Stimulated activated CD8-positive, alpha-beta memory T cell treated with anti-CD3 and anti-CD28 coated beads, Interleukin-15, amount 100 ng/mL, for 24 hours (primary cell): Measurements from ENCODE around the gene ZNF488.
"Not testable (repeated sequence)": the region's sequence is repeated elsewhere in the genome, so short reads cannot be mapped to it uniquely, and the experiment has no call there.

Experiments used
- DNase-seq: peaks from one replicate; pipeline ENCODE4 v3.0.0-alpha.2; 2020; ENCODE audit warnings: low read depth

ZNF488 gene

DNA sequence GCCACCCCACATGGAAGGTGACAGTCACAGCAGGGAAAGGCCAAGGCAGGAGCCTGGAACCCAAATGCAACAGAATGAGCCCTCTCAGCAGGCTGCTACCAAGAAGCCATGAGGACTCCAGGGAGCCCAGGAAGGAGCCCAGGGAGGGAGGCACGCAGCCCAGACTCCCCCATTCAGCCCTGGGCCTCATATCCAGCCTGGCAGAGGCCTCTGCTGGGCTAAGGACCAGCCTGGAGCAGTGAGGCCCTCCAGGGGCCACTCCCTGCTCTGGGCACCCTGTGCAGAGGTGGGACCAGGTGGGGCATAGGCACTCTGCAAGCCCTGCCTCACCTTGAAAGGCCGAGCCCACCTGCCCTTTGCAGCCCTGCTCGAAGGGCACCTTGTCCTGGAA is 25.8 kb upstream of the ZNF488 start:
- DNase-seq: no peak

DNA sequence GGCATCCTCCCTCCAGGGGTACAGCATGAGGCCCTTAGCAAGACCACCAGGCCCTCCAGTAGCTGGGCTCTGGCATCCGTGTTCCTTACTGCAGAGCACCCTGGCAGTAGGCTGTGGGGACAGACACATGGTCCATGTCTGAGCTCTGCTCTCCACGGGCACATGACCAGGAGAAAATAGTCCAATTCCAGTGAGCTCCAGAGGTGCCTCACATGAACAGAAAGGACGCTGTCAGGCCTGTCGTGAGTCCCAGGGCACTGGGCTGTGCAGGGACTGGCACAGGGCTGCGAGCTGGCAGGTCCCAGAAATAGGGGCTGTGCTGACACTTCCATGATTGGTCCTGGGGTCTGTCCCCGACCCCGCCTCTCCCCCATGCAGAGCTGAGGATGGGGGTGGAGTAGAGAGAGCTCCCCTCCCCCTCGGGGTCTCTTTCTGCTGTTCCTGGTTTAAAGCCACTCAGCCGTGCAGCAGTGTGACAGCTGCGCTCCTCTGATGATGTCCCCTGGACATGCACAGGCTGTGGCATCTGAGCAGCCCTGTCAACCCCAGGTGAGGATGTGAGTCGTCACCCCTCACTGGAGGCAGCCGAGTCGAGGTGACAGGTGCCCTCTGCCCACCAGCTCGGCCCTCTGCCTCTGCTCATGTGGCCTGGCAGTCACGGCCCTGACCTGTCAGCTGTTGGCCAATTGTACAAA is 25.2 kb upstream of the ZNF488 start:
- no peak for DNase-seq

DNA sequence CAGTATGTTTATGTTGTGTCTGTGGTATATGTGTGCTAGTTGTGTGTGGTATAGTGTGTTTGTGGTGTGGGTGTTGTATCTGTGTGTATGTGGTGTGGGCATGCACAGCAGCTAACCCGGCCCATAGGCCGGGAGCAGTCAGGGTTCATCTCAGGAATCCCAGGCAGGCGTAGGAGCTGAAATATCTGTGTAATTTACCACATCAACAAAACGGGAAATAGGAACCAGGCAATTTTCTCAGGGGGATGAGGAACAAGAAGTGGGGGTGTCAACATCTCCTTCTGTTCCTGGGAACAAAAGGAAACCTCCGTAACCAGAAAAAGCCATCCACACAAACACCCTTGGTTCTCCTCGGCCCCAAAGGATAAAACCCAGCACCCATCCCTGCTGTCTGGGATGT is 24.5 kb upstream of the ZNF488 start:
- no peak for DNase-seq

DNA sequence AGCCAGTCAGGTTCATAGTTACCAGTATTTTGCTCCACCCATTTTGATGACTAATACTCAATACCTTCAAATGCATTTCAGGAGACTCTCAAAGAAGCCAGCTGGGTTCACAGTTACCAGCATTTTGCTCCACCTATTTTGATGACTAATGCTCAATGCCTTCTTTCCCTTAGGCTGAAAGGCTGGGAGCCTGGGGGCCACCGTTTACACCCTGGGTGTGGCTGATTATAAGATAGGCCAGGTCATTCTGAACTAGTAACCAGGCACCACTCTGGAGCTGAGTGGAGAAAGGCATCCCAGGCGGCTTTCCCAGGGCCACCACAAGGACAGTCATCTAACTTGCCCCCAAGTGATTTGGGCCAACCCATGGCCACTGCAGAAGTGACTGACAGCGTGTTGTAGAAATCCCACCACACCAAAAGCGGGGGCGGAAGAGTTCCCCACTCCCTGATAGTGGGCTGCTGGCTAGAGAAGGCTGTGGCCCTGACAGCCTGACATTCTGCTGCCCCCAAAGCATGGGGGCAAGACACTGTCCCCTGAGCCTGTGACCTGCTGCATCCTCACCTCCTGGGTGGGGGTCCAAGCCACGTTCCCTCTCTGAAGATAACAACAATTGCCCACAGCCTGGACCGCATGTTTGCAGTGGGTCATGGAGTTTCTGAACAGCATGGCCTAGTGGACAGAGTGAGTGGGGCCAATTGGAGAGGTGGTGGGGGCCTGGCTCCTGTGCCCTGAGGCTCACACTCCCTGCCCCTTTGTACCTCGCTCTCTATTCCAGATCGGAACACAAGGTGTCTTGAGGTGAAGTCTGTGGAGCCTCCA is 23.0 kb upstream of the ZNF488 start:
- no peak for DNase-seq

DNA sequence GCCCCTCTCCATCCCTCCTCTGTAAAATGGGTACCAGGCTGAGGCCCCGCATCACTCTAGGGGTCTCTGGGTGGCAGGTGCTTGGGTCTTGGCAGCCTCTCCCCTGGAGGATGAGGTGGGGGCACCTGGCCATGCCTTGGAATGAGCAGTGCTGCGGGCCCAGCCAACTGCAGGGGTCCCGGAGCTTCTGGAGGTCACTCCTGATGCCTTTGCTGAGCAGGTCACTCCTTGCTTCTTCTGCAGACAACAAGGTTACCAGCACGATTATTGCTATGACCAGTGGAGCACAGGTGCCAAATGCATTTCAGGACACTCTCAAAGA is 22.4 kb upstream of the ZNF488 start:
- DNase-seq: no peak

DNA sequence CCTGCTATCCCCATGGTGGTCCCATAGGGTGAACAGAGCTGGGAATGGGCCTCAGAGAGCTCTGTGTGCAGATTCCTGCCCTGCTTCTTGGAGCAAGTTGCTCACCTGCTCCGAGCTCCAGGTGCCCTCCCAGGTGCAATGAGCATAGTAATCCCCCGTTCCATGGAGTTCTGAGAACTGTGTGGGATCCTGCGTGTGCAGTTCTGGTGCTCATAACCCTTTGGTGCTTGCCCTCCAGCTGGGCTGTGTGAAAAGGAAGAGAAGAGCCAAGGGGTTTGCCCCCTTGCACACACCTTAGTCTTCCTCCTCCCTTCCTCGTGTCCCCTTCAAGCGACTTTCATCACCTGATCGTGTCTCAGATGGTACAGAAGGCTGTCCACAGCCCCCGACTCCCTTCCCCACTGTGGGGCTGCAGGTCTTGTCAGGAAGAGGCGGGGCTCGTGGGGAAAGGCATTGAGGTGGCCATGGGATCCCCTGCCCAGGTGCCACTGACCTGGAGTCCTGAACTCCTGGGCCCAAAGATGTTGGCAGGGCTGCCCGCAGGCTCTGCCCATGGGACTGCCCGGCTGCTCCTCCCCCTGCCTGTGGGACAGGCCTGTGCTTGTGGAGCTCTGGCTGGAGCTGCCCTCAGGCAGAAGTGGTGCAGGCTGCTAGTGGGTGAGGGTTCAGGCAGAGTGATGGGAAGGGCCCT is 21.9 kb upstream of the ZNF488 start:
- DNase-seq: no peak

DNA sequence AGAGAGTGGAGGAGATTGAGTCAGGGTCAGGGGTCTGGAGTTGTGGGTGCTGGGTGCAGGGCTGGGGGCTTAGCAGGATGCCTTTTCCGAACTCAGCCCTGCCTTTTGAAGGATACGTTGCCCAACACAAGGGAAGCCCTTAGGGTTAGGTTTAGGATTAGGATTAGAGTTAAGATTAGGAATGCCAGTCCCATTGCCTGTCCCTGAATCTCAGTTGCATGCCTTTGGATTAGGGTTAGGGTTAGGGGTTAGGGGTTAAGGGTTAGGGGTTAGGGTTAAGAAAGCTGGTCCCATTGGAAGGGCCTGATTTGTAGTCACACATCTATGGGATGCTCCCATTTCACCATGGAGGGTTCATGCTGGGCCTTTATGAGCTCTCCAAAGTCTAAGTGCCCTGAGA is 20.8 kb upstream of the ZNF488 start:
- no peak for DNase-seq

DNA sequence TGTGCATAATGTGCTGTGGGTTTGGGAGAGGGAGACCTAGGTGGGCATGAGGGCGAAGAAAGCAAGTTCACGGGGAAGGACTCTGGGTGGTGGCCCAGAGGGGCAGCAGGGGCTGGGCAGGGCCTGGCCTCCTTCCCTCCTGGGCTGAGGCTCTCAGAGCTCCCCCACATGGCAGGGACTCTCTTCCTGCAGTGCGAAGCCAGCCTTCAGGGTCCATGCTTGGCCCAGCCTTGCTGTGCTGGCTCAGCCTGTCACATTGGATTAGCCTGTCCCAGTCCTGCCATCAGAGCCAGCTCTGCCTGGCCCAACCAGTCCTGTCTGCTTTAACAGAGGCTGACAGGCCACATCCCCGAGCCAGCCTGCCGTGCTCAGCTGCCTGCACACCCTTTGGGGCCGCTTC is 20.4 kb upstream of the ZNF488 start:
- DNase-seq: no peak

DNA sequence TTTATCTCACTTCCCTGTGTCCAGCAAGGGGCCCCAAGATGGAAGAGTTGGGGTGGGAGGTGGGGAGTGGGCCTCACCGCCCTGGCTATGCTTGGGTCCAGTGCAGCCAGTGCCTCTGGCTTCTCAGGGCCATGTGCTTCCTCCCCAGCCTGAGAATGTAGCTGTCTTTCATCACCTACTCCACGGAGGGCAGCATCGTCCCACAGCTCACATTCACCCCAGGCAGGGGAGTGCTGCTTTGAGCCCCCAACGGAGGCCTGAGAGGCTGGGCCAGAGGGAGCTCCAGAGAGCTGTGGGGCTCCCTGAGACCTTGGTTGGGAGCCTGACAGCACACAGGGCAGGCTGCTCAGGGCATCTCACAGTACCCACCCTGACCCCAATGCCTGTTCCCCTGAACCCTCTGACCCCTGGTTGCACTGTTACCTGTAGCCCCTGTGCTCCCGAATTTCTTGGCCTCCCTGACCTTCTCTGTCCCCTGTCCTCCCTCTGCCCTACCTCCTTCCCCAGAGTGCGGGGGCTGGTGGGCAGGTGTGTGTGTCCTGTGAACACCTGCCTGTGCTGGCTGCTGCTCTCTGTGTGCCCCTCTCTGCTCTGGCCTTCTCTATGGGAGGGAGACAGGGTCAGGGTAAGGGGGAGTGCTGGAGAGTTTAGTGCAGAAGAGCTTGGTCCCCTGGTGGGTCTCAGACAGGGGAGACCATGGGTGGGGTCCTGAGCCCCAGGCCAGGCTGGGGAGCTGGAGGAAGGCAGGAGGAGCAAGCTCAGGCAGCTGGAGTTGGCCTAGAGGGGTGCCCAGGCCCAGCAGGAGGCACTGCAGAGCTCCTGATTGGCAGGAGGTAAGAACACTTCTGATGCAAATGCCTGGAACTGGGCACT is 19.6 kb upstream of the ZNF488 start:
- no peak for DNase-seq

DNA sequence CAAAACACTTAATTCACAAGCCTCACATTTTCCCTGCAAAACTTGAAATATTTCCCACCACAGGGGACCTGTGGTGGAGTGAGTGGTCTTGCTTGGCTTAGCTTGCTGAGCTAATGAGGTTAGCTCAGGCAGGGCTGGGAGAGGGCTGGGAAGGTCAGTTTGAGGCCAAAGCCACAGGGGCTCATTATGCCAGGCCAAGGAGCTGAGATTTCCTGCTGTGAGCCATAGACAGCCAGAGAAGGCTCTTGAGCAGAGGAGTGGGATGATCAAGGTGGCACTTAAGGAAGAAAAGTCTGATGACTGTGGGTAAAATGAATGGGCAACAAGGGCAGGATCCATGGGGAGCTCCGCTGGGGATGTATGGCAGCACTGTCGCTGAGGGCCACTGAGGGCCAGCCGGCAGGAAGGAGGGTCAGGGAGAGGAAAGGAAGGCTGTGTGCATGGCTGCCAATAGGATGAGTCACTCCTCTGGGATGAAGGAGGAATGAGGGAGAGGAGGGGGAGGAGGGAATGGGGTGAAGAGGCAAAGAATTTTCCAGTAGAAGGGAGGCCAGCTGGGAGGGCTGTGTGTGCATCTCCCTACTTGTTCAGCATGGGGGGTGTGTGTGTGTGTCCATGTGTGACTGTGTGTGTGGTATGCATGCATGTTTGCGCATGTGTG is 18.7 kb upstream of the ZNF488 start:
- DNase-seq: no peak

DNA sequence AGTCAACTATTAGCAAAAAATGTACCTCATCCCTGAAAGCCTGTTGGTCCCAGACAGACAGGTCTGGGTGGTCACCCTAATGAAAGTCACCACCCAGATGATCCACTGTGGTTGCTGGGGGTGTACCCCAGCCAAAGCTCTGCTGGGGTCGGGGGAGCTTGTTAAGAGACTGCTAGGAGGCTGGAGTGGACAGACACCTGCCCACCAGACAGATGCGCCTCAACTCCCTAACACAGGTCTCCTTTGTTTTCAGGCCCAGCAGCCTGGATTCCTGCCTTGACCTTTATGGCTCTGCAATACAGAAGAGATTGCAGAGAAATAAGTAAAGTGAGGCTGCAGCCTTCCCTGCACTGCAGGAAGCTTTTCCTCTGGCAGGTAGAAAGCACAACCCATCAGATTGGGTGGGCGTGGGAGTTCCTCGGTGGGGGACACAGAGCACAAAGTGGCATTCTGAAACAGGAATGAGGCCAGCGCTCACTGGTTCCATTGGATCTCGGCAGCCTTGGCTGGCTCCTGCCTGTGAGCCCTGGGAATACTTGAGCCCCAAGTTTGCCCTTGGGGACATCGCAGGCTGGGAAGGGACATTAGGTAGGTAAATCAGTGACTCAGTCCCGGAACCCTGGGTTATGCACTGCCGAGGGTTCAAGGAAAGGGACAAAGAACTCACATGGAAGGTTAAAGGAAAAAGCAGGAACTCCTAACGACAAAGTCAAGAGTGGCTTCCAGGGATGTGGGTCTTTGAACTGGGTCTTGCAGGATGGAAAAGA is 18.0 kb upstream of the ZNF488 start:
- no peak for DNase-seq

DNA sequence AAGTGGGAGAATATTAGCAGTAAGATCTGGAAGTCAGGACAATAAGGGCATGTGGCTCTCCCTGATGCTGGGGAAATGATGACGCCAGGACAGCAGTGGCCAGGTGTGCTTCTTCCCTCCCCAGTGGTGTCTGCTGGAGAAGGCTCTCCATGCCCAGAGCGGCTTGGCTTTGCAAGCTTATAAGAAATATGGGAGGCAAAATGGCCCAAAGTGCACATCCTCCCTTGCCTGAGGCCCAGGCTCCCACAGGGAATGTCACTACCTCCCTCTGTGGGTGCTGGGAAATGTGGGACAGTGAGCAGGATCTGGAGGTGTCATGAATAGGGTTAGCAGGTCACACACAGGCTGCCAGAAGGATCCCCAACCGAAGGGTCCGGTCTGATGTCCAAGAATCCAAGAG is 17.1 kb upstream of the ZNF488 start:
- DNase-seq: no peak

DNA sequence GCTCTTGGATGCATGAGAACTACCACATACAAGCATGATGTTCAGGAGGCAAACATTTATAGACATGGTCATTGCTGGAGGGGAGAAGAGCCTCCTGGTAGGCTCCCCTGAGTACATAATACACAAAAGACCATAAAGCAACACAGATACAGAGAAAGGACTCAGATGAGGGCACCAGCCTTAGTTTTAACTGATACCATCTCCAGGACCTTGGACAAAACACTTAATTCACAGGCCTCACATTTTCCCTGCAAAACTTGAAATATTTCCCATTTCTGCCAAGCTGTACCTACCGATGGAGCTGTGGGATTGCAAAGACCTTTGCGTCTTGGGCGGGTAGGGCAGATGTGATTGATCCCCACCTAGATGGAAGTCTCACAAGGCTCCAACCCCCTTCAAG is 16.7 kb upstream of the ZNF488 start:
- DNase-seq: no peak

DNA sequence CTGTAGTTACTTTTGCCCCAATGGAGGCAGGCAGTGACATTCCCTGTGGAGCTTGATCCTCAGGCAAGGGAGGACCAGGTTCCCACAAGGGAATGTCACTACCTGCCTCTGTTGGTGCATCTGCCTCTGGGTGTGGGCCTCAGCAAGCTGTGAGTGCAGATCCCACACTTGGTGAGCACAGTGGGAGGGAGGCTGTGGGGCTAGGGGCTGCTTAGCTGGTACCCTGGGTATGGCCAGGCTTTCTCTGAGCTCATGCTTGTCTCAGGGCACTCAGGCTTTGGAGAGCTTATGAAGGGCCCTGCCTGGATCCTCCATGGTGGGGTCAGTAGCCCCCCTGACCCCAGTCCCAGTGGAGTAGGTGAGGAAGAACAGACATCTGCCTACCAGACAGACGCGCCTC is 16.2 kb upstream of the ZNF488 start:
- no peak for DNase-seq

DNA sequence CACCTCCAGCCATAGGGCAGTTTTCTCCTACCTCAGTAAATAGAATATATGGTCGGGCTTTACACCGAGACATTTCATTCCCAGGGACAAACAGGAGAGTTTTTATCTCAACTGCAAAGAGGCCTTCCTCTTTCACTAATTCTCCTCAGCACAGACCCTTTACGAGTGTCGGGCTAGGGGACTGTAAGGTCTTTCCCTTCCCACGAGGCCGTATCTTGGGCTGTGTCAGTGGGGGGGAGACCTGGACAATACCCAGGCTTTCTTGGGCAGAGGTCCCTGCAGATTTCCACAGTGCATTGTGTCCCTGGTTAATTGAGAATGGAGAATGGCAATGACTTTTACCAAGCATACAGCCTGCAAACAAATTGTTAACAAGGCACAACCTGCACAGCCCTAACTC is 13.2 kb upstream of the ZNF488 start:
- no peak for DNase-seq

DNA sequence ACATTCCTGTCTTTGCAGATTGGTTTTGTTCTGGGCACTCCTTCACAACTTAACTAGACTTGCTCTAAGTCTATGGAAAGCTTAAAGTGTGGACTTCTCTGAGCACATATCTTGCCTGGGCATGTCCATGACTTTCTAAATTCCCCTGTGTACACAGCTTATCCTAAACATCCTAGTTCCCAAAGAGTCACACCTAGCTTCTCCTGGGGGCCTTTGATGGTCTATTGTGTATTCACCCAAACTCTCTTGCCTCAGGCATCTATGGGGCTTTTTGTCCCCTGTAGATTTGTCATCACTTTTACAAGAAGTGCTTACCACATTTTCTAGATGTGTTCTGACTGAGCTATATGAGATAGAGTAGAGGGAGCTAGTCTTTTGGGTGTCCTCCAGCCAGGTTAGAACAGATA is 12.2 kb upstream of the ZNF488 start:
- no peak for DNase-seq

DNA sequence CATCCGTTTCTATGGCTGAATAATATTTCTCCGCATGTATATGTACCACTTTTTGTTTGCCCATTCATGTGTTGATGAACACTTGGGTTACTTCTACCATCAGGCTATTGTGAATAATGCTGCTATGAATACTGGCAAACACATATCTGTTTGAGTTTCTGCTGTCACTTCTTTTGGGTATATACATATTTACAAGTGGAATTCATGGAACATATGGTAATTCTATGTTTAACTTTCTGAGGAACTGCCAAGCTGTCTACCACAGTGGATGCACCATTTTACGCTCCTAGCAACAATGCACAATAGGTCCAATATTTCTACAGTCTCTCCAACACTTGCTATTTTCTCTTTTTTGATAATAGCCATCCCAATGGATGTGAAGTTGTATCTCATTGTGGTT is 5.5 kb upstream of the ZNF488 start:
- DNase-seq: no peak

DNA sequence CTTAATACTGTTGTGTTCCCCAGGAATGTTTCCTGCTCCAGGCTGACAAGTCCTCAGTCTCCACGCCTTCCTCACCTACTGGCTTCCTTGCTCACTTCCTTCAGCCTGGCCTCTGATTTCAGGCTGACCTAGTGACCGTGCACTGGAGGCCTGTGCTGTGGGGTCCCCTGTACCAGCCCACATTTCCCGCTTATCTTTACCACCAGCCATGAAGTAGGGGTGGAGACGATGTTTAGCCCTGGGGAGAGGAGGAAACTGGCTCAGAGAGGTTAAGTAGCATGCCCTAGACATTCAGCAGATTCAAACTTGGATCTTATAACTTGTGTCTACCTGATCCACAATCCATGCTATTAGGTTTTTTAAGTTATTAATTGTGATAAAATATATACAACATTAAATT is 4.8 kb upstream of the ZNF488 start:
- DNase-seq: no peak

DNA sequence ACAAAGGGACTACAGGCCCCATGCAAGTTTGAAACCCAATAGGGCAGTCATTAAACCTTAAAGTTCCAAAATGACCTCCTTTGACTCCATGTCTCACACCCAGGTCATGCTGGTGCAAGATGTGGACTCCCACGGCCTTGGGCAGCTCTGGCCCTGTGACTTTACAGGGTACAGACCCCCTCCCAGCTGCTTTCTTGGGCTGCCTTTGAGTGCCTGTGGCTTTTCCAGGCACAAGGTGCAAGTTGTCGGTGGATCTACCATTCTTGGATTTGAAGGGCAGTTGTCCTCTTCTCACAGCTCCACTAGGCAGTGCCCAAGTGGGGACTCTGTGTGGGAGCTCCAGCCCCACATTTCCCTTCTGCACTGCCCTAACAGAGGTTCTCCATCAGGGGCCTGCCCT is 2.0 kb upstream of the ZNF488 start:
- not testable (repeated sequence) for DNase-seq

DNA sequence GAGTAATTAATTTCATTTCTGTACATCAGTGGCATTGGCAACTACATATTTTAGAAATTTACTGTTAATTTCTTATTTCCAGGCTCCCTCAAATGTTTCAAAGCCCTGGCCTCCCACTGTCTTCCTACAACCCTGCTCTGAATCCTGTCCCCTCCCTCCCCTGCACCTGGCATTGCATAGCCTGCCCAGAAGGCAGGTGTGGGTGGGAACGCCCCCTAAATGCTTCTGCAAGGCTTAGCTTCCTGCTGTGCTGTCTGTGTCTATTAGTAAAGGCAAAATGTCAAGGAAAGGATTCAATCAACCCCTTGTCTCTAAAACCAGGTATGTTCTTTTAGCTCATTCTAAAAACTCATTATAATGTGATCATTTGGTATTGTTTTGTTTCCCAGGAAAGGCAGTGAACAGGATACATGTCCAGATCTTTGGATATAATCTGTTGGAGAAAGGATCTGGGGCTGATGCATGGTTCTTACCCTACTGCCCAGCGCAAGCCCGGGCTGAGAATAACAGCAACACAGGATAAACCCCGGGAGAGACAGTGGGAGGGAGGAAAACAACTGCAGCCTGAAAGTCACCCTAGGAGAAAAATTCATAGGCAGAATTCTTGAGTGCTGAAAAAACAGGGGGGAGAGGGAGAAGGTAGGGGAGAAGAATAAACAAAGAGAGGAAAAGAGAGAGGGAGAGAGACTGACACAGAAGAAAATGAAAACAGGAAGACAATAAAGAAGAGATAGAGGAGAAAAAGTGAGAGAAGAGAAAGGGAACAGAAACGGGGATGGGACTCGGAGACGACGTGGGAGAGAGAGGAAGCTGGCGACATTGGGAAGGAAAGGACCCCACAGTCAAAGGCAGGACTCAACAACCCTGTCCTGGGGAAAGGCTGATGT is 589 bp downstream of the ZNF488 start:
- DNase-seq: no peak
